ENCODE measurements around the gene ADCY5. TPM values are rescaled to one million over a fixed set of nuclear protein-coding genes. Genes with fewer than 3 reads are reported as not detected.

ADCY5 gene
- total RNA-seq, 1 donor from 2014 or later = under 0.01 TPM

DNA sequence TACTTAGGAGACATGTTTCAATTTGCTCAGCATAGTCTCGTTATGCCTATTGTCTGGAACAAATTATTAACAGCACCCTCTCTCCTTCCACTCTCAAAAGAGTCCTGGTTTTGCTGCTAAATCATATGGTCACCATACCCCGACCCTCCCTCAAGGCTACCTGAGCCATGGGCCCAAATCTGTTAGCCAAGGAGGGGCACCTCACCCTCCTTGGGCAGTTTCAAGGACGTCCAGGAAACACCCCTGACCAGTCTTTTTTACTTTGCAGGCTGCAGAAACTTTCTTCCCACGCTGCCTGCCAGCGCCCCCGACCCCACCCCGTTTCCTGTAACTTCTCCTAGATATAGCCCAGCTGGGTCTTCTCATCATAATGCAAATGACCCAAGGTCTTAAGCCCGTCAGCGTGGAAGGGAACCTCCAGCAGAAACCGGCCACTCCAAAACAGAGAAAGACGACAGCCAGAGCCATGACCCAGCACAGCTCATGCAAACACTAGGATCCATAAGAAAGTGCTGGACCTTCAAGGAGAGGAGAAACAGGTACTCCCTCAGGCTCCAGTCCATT, 62.3 kb downstream of the ADCY5 start:
- no peak for DNase-seq (ENCODE audit: low read depth in 2 of 2)

DNA sequence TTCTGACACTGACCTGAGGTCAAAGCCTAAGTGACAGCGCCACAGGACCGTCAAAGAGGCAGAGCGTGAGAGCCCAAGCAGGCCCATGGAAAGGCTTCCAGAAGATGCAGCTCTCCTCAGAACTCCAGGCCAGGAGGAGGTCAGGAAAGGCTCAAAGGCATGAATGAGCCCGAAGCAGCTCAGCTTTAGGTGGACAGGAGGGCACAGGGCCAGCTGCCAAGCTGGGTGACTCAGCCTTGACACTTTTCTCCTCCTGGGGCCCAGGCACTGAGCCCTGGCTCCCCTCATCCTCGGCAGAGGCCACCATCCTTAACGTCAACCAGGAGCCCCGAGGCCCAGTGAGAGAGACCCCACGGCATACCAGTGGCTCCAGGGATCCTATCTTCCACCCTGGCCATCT, 62.9 kb downstream of the ADCY5 start:
- DNase-seq (ENCODE audit: low read depth in 2 of 2) = no peak

DNA sequence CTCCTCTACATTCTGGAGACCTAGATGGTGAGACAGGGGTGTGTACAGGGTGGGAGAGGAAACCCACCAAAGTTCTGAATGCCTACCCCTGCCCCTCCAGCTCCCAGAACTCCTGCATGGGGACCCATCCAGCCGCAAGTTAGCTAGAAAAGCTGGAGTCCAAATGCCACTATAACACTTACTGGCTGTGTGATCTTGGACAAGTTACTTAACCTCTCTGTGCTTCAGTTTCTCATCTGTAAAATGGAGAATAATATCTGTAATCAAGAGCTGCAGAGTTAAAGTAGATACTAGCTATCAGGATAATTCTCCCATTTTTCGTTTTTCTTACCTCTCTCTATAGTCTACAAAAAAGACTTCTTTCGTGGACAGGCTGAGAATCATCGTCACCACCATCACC, 63.4 kb downstream of the ADCY5 start:
- DNase-seq (ENCODE audit: low read depth in 2 of 2) = no peak

DNA sequence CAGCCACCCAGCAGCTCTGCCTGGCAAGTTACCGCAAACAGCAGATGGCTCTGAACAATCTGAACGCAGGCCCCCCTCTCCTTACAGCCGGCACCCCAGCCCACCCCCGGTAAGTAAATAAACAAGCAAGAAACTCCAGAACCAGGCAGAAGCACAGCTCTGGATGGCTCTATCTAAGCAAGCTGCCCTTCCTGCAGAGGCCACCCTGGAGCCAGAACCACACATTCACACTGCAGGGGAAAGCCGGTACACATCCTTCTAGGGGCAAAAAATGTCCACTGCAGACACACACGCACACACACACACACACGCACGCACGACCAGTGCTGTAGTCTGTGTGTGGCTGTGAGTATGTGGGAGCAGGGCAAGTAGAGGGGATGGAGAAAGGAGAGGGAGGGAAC, 63.9 kb downstream of the ADCY5 start:
- no peak for DNase-seq (ENCODE audit: low read depth in 2 of 2)

DNA sequence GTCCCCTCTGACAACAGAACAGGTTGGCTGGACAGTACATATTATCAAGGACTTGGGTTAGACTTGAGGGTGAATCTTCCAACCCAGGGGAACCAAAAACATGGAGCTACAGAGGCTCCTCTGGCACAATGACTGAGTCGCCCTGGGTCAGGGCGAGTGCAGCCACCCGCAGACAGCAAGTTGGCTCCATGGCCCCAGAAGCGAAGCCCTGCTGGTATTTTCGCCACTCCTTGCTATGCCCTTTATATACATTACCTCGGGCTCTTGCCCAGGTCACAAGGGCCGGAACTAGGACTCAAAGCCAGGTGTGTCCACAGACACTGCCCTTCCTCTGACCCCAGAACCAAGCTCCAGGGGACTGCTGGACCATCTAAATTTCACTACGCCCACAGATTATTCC, 64.6 kb downstream of the ADCY5 start:
- no peak for DNase-seq (ENCODE audit: low read depth in 2 of 2)

DNA sequence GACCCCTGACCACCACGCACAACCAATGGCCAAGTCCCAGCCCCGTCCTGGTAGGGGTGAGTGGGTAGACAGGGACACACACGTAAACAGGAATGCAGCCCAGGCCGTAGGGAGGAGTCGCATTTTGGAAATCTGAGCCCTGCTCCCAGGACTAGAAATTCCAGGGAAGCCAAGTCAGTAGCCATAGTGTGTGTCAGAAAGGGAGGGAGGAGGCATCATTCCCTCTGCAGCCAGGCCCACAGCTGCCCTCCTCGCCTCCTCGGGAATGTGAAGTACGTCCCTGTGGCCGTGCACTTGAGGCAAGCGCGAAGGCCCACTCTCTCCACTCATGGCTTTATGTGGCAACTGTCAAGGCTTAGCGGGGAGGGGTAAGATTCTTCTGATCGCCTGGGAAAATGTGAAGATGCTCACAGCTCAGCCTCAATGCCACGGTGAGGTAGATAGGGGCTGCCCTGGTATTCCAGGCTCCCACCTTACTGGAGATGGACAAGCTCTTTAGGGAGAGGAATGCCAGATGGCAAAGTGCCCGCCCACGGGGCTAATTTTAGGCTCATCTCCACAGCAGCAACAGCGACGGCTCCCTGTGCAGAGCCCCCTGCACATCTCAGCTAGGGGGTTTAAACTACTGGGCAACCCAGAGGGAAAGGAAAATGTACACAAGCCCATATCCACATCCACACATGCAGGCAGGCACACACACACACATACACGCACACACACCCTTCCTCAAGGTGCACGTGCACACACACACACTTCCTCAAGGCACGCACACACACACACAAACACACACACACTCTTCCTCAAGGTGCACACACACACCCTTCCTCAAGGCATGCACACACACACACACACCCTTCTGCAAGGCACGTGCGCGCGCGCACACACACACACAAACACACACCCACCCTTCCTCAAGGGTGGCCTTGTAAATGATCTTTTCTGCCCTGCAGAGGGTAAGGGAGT, 65.5 kb downstream of the ADCY5 start:
- DNase-seq (ENCODE audit: low read depth in 2 of 2) = no peak

DNA sequence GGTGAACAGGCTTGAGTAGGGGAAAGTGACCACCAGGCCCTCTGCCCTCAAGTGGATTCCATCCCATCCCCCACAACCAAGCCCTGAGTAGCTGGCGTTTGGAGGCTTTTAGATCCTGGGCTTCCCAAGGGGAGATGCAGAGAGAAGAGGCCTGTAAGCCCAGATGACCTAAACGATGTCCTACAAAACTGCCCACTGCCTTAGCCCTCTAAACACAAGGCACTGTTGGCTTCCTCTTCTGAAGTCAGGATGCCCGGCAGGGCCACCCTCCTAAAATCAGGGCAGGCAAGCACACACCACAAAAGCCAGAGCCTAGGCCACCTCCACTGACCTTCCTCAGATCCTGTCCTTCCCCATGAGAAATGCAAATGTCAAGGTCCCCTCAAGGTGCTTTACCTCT, 68.6 kb downstream of the ADCY5 start:
- no peak for DNase-seq (ENCODE audit: low read depth in 2 of 2)

DNA sequence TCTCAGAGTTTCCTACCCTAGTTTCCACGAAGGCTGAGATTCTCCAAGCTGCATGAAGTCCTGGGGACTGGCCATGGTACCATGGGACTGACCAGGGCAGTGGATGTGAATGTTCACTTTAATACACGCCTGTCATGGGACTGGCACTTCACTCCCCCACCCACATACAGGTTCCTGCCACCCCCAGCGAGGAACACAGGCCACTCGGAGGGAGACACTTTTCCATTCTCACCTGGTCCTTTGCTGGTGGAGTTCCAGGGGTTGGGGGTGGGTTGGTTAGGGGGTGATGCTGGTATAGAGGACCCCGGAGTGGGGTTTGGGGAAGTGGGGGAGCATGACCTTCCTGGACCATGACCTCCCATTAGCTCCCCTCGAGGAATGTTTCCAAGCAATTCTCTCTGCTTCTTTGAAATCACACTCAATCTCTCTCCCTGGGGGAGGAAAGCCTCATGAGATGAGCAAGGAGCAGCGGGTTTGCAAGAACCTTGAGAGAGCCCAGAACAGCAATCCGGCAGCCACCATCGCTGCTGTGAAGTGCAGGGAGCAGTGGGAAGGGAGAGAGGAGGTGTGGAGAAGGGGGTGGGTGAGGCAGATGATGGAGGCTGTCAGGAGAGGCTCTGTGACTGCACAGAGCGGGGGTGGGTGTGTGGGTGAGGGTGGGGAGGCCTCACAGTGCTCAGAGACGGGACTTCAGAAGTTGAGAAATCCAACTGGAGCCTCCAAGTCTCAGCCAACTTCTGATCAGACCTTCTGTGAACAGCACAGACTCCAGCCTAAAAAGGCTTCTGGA, 69.7 kb downstream of the ADCY5 start:
- no peak for DNase-seq (ENCODE audit: low read depth in 2 of 2)

DNA sequence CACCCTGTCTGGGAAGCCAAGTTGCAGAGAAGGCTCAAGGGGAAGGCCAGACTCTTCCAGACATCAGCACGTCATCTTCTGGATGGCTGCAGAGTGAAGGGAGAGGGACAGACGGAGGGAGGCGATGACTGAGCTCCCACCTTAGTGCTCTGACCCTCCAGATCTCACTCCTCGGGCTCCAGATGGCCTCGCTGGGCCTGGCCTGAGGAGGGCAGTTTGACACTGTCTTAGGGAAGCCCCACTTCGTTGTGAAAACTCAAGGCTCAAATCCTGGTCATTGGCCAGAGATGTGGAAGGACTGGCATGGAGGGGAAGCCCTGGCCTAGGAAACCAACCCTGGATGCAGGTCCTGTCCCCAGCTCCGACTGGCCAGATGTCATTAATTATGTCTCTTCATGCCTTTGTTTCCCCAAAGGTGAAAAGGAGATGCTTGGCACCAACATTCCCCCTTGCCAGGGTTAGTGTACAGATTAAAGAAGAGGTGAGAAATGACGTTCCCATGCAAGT, 70.4 kb downstream of the ADCY5 start:
- no peak for DNase-seq (ENCODE audit: low read depth in 2 of 2)

DNA sequence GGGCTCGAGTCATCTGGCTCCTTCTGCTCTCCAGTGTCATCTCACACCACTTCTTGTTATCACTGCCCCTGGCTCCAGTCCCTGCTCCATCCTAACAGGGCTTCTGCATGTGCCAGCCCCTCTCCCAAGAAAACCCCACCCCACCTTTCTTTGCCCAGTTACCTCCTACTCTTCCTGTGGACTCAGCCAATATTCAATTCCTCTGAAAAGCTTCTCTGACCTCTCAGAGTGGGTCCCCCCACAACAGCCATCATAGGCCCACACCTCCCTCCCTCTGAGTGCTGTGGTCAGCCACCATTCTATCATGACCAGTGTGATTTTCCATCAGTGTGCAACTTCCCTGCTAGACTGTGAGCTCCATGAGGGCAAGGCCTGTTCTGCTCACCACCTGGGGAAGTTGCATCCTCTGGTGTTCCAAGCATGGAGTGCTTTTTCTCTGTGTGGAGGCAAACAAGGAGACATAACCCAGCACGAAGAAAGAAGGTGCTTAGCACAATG, 71.6 kb downstream of the ADCY5 start:
- DNase-seq (ENCODE audit: low read depth in 2 of 2) = no peak

DNA sequence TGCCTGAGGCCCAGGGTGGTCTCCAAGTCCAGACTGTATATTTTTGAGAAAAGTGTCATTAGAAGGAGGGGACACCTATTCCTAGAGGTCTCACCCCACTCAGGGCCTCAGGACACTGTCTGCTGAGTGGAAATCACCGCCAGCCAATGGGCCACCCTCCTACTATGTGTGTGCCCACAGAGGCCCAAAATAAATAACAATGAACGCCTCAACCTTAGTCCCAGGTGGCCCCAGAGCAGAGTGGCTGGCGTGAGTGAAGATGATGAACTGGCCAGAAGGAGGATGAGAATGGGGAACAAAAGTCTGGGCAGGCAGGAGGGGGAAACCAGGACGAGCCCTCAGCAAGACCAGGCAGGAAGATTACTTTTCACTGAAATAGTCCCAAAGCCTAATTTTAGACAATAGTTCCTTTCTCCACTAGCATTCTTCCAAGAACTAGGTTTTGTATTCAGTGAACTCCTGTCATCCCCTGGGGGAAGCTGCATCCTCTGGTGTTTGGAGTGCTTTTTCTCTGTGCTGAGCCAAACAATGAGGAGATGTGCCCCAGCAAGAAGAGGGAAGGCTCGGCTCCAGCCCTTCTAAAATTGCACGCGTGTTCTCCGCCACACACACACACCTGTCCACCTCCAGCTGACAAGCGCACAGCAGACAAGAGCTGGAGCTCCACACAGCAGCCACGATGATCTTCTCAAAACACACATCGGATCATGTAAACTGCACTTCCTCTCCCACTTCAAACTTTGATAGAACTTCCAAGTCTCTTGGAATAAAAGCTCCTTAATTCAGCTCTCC, 72.2 kb downstream of the ADCY5 start:
- DNase-seq (ENCODE audit: low read depth in 2 of 2) = no peak

DNA sequence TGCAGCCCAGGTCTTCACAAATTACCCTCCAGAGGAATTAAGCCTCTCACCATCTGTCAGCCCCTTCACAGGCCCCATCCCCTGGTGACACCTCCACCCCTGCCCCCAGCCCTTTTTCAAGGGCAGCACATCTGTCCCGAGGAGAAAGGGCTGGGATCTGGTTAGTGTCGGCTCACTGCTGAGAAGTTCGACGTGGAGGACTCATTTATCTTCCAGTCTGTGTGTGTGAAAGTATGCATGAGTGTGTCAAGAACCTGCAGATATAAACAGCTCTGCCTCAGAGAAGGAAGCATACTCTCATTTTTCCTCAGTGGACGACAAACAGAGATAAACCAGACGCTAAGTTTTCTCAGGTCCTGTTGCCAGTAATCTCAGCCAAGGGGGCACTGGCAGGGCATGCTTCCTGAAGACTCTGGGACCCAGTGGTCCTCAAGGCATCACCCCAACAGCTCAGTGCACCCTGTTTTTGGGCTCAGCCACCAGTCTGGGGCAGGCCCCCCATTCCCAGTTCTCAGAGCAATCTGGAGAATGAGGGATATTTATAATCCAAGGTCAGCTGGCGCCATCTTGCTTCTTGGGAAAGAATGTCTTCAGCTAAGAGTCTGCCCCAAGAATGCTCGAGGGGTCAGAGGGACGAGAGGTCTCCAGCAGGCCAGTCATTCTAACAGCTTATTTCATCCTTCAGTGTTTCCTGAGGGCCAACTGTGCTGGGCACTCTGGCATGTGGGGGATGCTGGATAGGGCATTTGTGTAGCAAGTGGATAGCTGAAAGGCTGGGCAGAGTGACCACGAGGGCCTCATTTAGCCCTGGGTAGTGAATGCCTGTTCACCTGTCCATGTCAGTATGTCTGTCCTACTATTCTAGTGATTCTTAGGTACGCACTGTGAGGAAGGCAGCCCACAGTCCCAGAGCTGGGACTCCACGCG, 73.6 kb downstream of the ADCY5 start:
- no peak for DNase-seq (ENCODE audit: low read depth in 2 of 2)

DNA sequence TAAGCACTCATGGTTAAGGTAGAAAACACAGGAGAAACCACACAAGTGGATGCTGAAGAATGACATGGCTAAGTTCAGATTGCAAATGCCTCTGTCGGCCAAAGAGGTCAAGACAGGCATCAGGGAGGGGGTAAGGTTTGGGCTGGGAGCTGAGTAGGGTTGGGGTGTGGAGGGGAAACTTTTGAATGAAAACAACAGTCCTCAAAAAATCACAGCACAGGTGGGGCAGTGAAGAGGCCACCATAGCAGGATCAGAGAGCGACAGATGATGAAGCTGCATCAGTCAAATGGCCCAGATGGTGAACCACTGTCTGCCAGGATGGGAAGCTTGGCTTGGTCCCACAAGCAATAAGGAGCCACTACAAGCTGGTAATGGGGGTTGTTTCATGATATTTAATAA, 74.9 kb downstream of the ADCY5 start:
- no peak for DNase-seq (ENCODE audit: low read depth in 2 of 2)

DNA sequence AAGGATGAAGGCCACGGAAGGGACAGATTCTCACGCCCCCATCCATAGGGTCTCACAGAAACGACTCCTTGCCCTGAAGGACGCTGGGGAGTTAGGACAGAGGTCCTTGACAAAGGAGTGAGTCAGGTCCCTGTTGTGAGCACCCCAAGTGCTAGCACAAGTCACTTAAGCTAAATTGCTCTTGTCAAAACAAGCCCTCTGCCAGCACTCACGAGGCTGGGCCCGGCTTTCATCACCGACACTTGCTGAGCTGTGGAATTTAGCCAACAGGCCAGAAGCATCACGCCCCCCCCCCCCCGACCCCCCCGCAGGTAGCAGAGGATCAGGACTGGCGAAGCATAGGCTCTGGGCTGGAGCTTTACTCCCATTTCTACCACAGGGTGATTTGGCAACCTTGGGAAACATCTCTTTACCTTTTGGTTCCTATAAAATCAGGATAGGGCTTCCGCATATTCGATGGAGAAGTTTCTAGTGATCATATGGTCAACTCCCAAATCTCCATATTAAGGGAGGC, 75.4 kb downstream of the ADCY5 start:
- no peak for DNase-seq (ENCODE audit: low read depth in 2 of 2)

DNA sequence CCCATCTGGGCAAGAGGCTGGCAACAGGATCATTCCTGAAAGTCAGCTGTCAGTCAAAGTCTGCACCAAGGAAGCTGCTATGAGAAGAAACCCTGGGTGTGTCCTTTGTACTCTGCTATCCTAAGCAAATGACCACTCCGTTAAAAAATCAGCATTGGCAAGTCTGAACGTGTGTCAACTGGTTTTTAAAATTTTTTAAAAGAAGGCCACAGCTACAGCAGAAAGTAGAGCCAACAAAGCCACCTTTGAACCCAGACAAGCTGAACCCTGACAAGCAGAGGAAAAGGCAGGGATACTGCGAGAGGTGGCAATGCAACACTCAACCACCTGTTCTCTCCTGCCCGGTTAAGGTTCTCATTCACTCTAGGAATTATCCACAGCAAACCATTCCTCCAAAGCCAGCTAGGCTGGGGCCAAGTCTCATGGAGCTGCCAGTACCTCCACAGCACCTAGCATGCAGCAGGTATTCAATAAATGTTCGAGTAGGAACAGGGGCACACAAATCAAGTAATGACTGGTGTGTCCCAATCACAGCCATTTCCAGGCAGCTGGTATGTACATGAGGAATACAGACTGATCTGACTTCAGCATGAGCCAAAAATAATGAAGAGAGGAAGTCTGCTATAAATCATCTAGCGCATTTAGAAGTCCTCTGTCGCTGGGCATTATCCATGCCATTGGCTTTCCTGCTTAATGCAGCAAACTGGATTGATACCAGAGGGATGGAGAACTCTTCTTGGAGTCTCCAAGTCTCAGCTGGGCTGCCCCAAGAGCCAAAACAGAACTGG, 76.0 kb downstream of the ADCY5 start:
- DNase-seq (ENCODE audit: low read depth in 2 of 2) = peak; percentile 39 to 41

DNA sequence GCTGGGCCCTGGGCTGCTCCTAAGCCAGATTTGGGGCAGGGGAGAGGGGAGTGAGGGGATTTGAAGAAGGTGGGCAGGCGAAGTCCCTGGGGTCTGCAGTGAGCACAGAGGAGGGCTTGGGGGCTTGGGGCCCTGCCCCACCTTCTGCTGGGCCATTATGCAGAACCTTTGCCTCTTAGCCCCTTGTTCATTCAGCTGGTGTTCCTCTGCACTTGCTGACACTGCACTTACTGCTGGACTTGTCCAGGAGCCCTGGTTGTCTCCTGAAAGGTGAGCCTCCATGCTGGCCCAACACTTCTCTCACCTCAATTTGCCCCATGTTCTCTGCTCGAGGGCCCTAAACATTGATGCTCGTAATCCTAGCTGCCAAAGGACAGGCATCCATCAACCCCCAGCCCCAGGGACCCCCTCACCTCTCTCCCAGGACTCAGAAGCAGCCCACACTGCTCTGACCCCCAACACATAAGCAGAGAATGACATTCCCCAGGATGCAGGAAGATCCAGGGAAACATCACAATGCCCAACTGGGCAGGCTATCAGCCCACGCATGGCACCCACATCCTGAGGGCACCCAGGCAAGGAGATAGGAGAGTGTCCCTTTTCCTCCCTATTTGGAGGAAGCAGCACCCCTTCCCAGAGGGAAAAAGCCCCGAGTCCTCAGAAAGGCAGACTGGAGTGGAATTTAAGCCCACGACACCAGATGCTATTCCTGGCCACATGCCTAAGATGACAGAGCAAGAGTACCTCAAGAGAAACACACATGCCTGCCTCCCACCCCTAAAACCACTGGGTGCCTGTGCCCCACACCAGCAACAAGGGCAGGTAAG, 76.8 kb downstream of the ADCY5 start:
- DNase-seq (ENCODE audit: low read depth in 2 of 2) = no peak

DNA sequence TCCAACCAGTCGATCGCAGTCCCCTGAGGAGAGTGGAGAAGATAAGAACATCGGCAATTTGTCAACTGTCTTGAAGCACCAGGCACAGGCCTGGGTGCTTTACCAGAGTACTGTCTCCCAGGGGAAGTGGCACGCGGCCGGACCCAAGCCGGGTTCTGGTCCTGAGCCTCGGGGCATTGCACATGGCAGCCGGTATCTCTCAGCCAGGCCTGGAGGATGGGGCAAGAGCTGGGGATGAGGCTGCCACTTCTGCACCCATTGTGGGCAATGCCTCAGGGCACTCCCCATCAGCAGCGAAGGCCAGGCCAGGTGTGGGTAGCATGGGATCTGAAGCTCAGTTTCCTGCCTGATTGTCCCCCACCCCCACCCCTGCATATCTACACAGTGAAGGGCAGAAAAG, 77.5 kb downstream of the ADCY5 start:
- no peak for DNase-seq (ENCODE audit: low read depth in 2 of 2)

DNA sequence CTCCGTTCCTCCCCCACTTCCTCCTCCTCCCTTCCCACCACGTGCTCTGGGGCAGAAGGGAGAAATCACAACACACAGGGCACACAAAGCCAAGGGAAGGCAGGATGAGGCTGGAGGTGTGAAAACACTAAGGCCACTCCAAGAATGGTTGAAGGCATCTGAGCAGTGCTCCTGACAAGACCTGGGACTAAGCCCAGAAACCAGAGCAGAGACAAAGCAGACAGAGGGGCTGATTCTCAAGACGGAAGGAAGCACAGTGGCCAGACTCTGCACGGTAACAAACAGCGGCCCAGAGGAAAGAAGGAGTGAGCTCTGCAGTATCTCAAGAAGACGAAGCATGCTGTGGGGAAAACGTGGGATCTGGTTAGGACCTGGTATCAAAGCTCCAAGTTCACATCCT, 78.1 kb downstream of the ADCY5 start:
- no peak for DNase-seq (ENCODE audit: low read depth in 2 of 2)

Measured in dermis microvascular lymphatic vessel endothelial cell (primary cell).